Upper lobe of left lung (tissue), 6 donors: ENCODE measurements around the gene NASP. TPM values are rescaled to one million over a fixed set of nuclear protein-coding genes. Genes with fewer than 3 reads are reported as not detected.

Experiments used
- ATAC-seq, 2 donors: fragments of 200-7000 bp; cut with Tn5 transposase; one replicate each; pipeline ENCODE4 v1.9.1; 2022; ENCODE audit warnings: mild to moderate bottlenecking in 2 of 2, moderate library complexity in 2 of 2; ENCODE audit not compliant: low FRiP score in 2 of 2
- DNase-seq, 2 donors: peaks; one replicate each; pipeline ENCODE4 v3.0.0-alpha.2; 2019 to 2020
- H3K27ac ChIP-seq, 4 donors: fragments of 200-600 bp; sonication (generic); one replicate each; pipeline ENCODE4 v1.5.1; 2016 to 2019
- H3K27me3 ChIP-seq, 4 donors: fragments of 200-600 bp; sonication (generic); one replicate each; pipeline ENCODE4 v1.5.1; 2017 to 2019
- H3K36me3 ChIP-seq, 4 donors: fragments of 200-600 bp; sonication (generic); one replicate each; pipeline ENCODE4 v1.5.1; 2016 to 2019
- H3K4me1 ChIP-seq, 4 donors: fragments of 200-600 bp; sonication (generic); one replicate each; pipeline ENCODE4 v1.5.1; 2018 to 2019
- H3K4me3 ChIP-seq, 4 donors: fragments of 200-600 bp; sonication (generic); one replicate each; pipeline ENCODE4 v1.5.1; 2017 to 2019; ENCODE audit warnings: mild to moderate bottlenecking in 2 of 4, moderate library complexity in 1 of 4
- H3K9me3 ChIP-seq, 4 donors: fragments of 200-600 bp; sonication (generic); one replicate each; pipeline ENCODE4 v1.5.1; 2018 to 2019
- CTCF ChIP-seq, 6 experiments: fragments of 450-650 bp in 4 of 6; fragments of 200-600 bp in 2 of 6; sonication (generic) in 2 of 6; IDR thresholded peaks; one replicate each; pipeline ENCODE4 v1.5.1; 2016 to 2019; ENCODE audit warnings: antibody characterized with exemption in 6 of 6
- EP300 ChIP-seq, 4 donors: sonication (generic); formaldehyde crosslinking; IDR thresholded peaks; one replicate each; pipeline ENCODE4 v1.5.1; 2017; ENCODE audit warnings: antibody characterized with exemption in 4 of 4, control low read depth in 2 of 4
- POLR2A ChIP-seq, 4 donors: fragments of 450-650 bp; IDR thresholded peaks; one replicate each; pipeline ENCODE4 v1.5.1; 2016 to 2017; ENCODE audit warnings: antibody characterized with exemption in 4 of 4, mild to moderate bottlenecking in 2 of 4
- POLR2AphosphoS5 ChIP-seq, 2 donors: sonication (generic); formaldehyde crosslinking; IDR thresholded peaks; one replicate each; pipeline ENCODE4 v1.5.1; 2017; ENCODE audit warnings: antibody characterized with exemption in 2 of 2
- WGBS, 2 donors: methylation state at CpG; one replicate each; pipeline ENCODE4 v1.1.5; 2017 to 2018; 5-methylcytosine and 5-hydroxymethylcytosine counted together
- total RNA-seq, 6 donors: library from RNA; depleted of rRNA in 4 of 6; stranded (reverse); fragments of >200 nt in 4 of 6; gene quantifications; one replicate each; pipeline versions ENCODE4 v1.1.0 to v1.2.1, GENCODE V29; 2016 to 2021
- donor health status: DM: no; HTN: no; CAD: no; lungs with moderate emphysema.
- donor health status: DM: no; HTN: yes; CAD: no; lungs with severe emphysema.

The NASP gene
- total RNA-seq, 6 donors from 2014 or later, result 43.5 to 94.3 (median 59.5) TPM

- TF ChIP-seq CTCF (IDR thresholded peaks at IDR 0.05) (no peak), EP300 (IDR thresholded peaks at IDR 0.05) (no peak), POLR2AphosphoS5 (IDR thresholded peaks at IDR 0.05) (no peak), POLR2A (IDR thresholded peaks at IDR 0.05) (no peak)
- Histone ChIP-seq H3K9me3 (no peaks in the 10 kb centered on the region), H3K27ac (peak overlapping the region in 1 of 4 donors; percentile 53), H3K27me3 (no peaks in the 10 kb centered on the region), H3K4me3 (no peak overlapping the region), H3K4me1 (peaks cover 0 to 13% (median 10%) of the 10 kb centered on the region in 4 donors), H3K36me3 (peaks cover 2 to 45% (median 32%) of the 10 kb centered on the region in 4 donors)
- DNase-seq (no peak), ATAC-seq (no peak)
- 47 to 59% methylated on average over 4 of the region's 4 CpGs for WGBS, 2 donors
These were observed 14.3 kb upstream of the NASP start for GRCh38 chr1:45569571-45569961.

- H3K4me3 ChIP-seq, result no peak overlapping the region
- TF ChIP-seq POLR2A (IDR thresholded peaks at IDR 0.05), result peak in 1 of 4 donors; percentile 5
- no peak for TF ChIP-seq POLR2AphosphoS5 (IDR thresholded peaks at IDR 0.05)
- peak; percentile 90 to 96 (median 94) for TF ChIP-seq CTCF (IDR thresholded peaks at IDR 0.05)
- no peak for TF ChIP-seq EP300 (IDR thresholded peaks at IDR 0.05)
- H3K27ac ChIP-seq, result peak overlapping the region in 1 of 4 donors; percentile 53
- ATAC-seq (peak; percentile 92 to 96), DNase-seq (peak in 1 of 2 donors; percentile 71)
- peaks cover 0 to 13% (median 10%) of the 10 kb centered on the region in 4 donors for H3K4me1 ChIP-seq
- H3K9me3 ChIP-seq, result no peaks in the 10 kb centered on the region
- no peaks in the 10 kb centered on the region for H3K27me3 ChIP-seq
- 18 to 27% methylated on average over 6 to 8 of the region's 8 CpGs for WGBS, 2 donors
- H3K36me3 ChIP-seq, result peaks cover 2 to 45% (median 32%) of the 10 kb centered on the region in 4 donors
These were observed 13.8 kb upstream of the NASP start for GRCh38 chr1:45569962-45570581.

DNA sequence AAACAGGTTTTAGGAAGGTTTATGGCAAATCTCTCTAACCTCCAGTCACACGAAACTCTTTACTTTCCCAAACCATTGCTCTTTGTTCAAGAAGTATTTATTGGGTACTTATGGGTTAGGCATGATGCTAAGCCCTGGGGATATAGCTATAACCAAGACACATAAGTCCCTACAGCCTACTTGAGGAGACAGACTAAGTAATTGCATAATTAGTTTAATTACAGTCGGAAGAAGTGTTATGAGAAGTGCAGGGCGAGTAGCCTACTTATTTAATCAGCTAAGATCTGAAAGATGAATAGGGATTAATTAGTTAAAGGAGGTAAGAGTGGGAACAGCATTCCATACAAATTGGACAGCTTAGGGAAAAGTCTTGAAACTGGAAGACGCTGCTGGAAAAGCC lies 13.2 kb upstream of the NASP start:
- Histone ChIP-seq H3K9me3 (no peaks in the 10 kb centered on the region), H3K4me3 (no peak overlapping the region), H3K27me3 (no peaks in the 10 kb centered on the region), H3K4me1 (peaks cover 0 to 13% (median 10%) of the 10 kb centered on the region in 4 donors), H3K36me3 (peaks cover 2 to 45% (median 32%) of the 10 kb centered on the region in 4 donors), H3K27ac (no peak overlapping the region)
- WGBS, 2 donors, result 80 to 90% methylated on average over 4 of the region's 4 CpGs
- DNase-seq (no peak), ATAC-seq (no peak)
- TF ChIP-seq POLR2A (IDR thresholded peaks at IDR 0.05) (no peak), CTCF (IDR thresholded peaks at IDR 0.05) (no peak), POLR2AphosphoS5 (IDR thresholded peaks at IDR 0.05) (no peak), EP300 (IDR thresholded peaks at IDR 0.05) (no peak)

- TF ChIP-seq POLR2A (IDR thresholded peaks at IDR 0.05), result no peak
- TF ChIP-seq POLR2AphosphoS5 (IDR thresholded peaks at IDR 0.05), result no peak
- WGBS, 2 donors, result 60 to 73% methylated on average over 3 of the region's 3 CpGs
- peaks cover 2 to 26% (median 13%) of the 10 kb centered on the region in 4 donors for H3K36me3 ChIP-seq
- no peak overlapping the region for H3K27ac ChIP-seq
- no peaks in the 10 kb centered on the region for H3K27me3 ChIP-seq
- H3K9me3 ChIP-seq, result no peaks in the 10 kb centered on the region
- ATAC-seq (no peak), DNase-seq (no peak)
- no peak overlapping the region for H3K4me3 ChIP-seq
- H3K4me1 ChIP-seq, result peaks cover 0 to 3% (median 0%) of the 10 kb centered on the region in 4 donors
These were observed 10.5 kb upstream of the NASP start for GRCh38 chr1:45573231-45573804.

GRCh38 chr1:45574105-45574626 lies 9.7 kb upstream of the NASP start:
- ATAC-seq, result no peak
- no peak for DNase-seq

More at GRCh38 chr1:45574105-45574626, 9.7 kb upstream of the NASP start:
- H3K36me3 ChIP-seq, result peaks cover 0 to 18% (median 4%) of the 10 kb centered on the region in 4 donors
- H3K4me3 ChIP-seq, result no peak overlapping the region
- peaks cover 0 to 3% (median 0%) of the 10 kb centered on the region in 4 donors for H3K4me1 ChIP-seq
- H3K9me3 ChIP-seq, result no peaks in the 10 kb centered on the region
- no peak overlapping the region for H3K27ac ChIP-seq
- TF ChIP-seq EP300 (IDR thresholded peaks at IDR 0.05) (no peak), CTCF (IDR thresholded peaks at IDR 0.05) (no peak), POLR2AphosphoS5 (IDR thresholded peaks at IDR 0.05) (no peak), POLR2A (IDR thresholded peaks at IDR 0.05) (no peak)
- WGBS, 2 donors, result 93 to 97% methylated on average over 7 of the region's 7 CpGs
- no peaks in the 10 kb centered on the region for H3K27me3 ChIP-seq
